Thyroid gland (tissue), 4 donors: ENCODE results near the gene AGPAT1.

Experiments
- CTCF ChIP-seq, 6 experiments: fragments of 200-600 bp in 3 of 6; fragments of 450-650 bp in 3 of 6; sonication (generic) in 3 of 6; IDR thresholded peaks; one replicate each; pipeline ENCODE4 v1.5.1; 2016 to 2019; ENCODE audit warnings: antibody characterized with exemption in 6 of 6, mild to moderate bottlenecking in 2 of 6, inconsistent platforms in 1 of 6, moderate library complexity in 1 of 6
- POLR2A ChIP-seq, 2 donors: fragments of 450-650 bp; IDR thresholded peaks; one replicate each; pipeline ENCODE4 v1.6.1; 2017; ENCODE audit warnings: antibody characterized with exemption in 2 of 2, mild to moderate bottlenecking in 2 of 2, moderate library complexity in 1 of 2

- no peak for TF ChIP-seq CTCF (IDR thresholded peaks at IDR 0.05)
- TF ChIP-seq POLR2A (IDR thresholded peaks at IDR 0.05): no peak
Measured at GRCh38 chr6:32220021-32220420, 44.1 kb upstream of the AGPAT1 start.
